Measurements from ENCODE around the gene TRIM41.

GRCh38 chr5:181239062-181239663 lies 16.1 kb downstream of the TRIM41 start:
- TF ChIP-seq, protein P1, sequence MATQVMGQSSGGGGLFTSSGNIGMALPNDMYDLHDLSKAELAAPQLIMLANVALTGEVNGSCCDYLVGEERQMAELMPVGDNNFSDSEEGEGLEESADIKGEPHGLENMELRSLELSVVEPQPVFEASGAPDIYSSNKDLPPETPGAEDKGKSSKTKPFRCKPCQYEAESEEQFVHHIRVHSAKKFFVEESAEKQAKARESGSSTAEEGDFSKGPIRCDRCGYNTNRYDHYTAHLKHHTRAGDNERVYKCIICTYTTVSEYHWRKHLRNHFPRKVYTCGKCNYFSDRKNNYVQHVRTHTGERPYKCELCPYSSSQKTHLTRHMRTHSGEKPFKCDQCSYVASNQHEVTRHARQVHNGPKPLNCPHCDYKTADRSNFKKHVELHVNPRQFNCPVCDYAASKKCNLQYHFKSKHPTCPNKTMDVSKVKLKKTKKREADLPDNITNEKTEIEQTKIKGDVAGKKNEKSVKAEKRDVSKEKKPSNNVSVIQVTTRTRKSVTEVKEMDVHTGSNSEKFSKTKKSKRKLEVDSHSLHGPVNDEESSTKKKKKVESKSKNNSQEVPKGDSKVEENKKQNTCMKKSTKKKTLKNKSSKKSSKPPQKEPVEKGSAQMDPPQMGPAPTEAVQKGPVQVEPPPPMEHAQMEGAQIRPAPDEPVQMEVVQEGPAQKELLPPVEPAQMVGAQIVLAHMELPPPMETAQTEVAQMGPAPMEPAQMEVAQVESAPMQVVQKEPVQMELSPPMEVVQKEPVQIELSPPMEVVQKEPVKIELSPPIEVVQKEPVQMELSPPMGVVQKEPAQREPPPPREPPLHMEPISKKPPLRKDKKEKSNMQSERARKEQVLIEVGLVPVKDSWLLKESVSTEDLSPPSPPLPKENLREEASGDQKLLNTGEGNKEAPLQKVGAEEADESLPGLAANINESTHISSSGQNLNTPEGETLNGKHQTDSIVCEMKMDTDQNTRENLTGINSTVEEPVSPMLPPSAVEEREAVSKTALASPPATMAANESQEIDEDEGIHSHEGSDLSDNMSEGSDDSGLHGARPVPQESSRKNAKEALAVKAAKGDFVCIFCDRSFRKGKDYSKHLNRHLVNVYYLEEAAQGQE (IDR thresholded peaks at IDR 0.05; ENCODE audit: insufficient read depth in 1 of 2, low read depth in 2 of 2, low read length in 2 of 2): no peak
- TF ChIP-seq POLR2AphosphoS5 (IDR thresholded peaks at IDR 0.05; ENCODE audit: low read depth, low read length): peak; percentile 24; the same call in 1 of the 2 replicates
- TF ChIP-seq SIN3A (IDR thresholded peaks at IDR 0.05; ENCODE audit: borderline replicate concordance, insufficient read depth, low read length): no peak
- TF ChIP-seq TAF1 (IDR thresholded peaks at IDR 0.05; ENCODE audit: borderline replicate concordance, insufficient read depth, low read length): no peak
- TF ChIP-seq FOXP2 (optimal IDR thresholded peaks at IDR 0.05; ENCODE audit: borderline replicate concordance, extremely low read depth, extremely low read length, insufficient read depth): no peak
